HepG2 (cell line): ENCODE measurements around the gene KDM1B. TPM values are rescaled to one million over a fixed set of nuclear protein-coding genes. Genes with fewer than 3 reads are reported as not detected.

Source experiments
- AGO1 ChIP-seq: fragments of 200-400 bp; formaldehyde crosslinking; IDR thresholded peaks from 2 replicates; pipeline ENCODE4 v1.6.1; 2017; ENCODE audit warnings: mild to moderate bottlenecking, low read depth, low read length, moderate library complexity; ENCODE audit not compliant: poor library complexity, severe bottlenecking
- AHDC1 ChIP-seq: sonication (generic); formaldehyde crosslinking; IDR thresholded peaks from 2 replicates; pipeline ENCODE4 v1.5.1; 2020; ENCODE audit warnings: mild to moderate bottlenecking, missing genetic modification reagents, borderline replicate concordance
- MAFK ChIP-seq, 2 experiments: IDR thresholded peaks in 1 of 2; conservative IDR thresholded peaks in 1 of 2; 2 replicates each; pipeline ENCODE4 v1.6.1; 2011; ENCODE audit warnings: improper control_type of control experiment in 2 of 2, low read length in 2 of 2
- NFIB ChIP-seq: sonication (generic); formaldehyde crosslinking; IDR thresholded peaks from 2 replicates; pipeline ENCODE4 v1.9.0; 2021; ENCODE audit warnings: missing genetic modification reagents, mild to moderate bottlenecking, borderline replicate concordance
- NFRKB ChIP-seq: fragments of 450-650 bp; IDR thresholded peaks from 2 replicates; pipeline ENCODE4 v1.6.1; 2017
- RBM39 ChIP-seq: fragments of 200-400 bp; formaldehyde crosslinking; IDR thresholded peaks from one replicate; pipeline ENCODE4 v1.6.1; 2018; ENCODE audit warnings: antibody characterized with exemption, mild to moderate bottlenecking, low read depth, low read length; ENCODE audit not compliant: poor library complexity, severe bottlenecking
- SOX6 ChIP-seq, 2 experiments: fragments of 450-650 bp in 1 of 2; sonication (generic) in 1 of 2; formaldehyde crosslinking in 1 of 2; IDR thresholded peaks; 2 replicates each; pipeline versions ENCODE4 v1.4.0 to v1.6.1; 2017 to 2020; ENCODE audit warnings: antibody characterized with exemption in 1 of 2, mild to moderate bottlenecking in 1 of 2, missing genetic modification reagents in 1 of 2
- SRY ChIP-seq: sonication (generic); formaldehyde crosslinking; IDR thresholded peaks from 2 replicates; pipeline ENCODE4 v1.8.0; 2022; ENCODE audit warnings: mild to moderate bottlenecking, missing genetic modification reagents
- STAT6 ChIP-seq: sonication (generic); formaldehyde crosslinking; IDR thresholded peaks from 2 replicates; pipeline ENCODE4 v1.4.0; 2020; ENCODE audit warnings: missing genetic modification reagents, mild to moderate bottlenecking, borderline replicate concordance
- ZNF513 ChIP-seq: sonication (generic); formaldehyde crosslinking; conservative IDR thresholded peaks from 2 replicates; pipeline ENCODE4 v1.5.0; 2020; ENCODE audit warnings: missing genetic modification reagents
- polyA plus RNA-seq, 8 experiments: library from polyadenylated mRNA; depleted of rRNA in 3 of 8; stranded (reverse) in 7 of 8; unstranded in 1 of 8; fragments of >200 nt; fragmentation: Illumina TruSeq in 4 of 8; extraction: Trizol in 4 of 8; gene quantifications; 2 replicates each; pipeline versions ENCODE4 v1.2.1 to v1.2.3, GENCODE V29; 2011 to 2016; ENCODE audit warnings: low read depth in 4 of 8, missing spikeins in 1 of 8, mixed read lengths in 1 of 8; ENCODE audit not compliant: insufficient read depth in 1 of 8
- total RNA-seq, 5 experiments: library from RNA; depleted of rRNA; stranded (reverse); fragments of >200 nt; fragmentation: Illumina TruSeq; extraction: Trizol; gene quantifications; 2 replicates each; pipeline ENCODE4 v1.2.3, GENCODE V29; 2016; ENCODE audit warnings: low read depth in 1 of 5
- TF ChIP-seq, protein P1 (sequence below): sonication (generic); formaldehyde crosslinking; IDR thresholded peaks from 2 replicates; pipeline ENCODE4 v1.9.0; 2022; ENCODE audit warnings: low read depth, missing genetic modification reagents
- TF ChIP-seq, protein P2 (sequence below): sonication (generic); formaldehyde crosslinking; conservative IDR thresholded peaks from 2 replicates; pipeline ENCODE4 v1.8.0; 2022; ENCODE audit warnings: mild to moderate bottlenecking, moderate library complexity, missing genetic modification reagents

Gene KDM1B
- total and polyA plus RNA-seq, 2 of the 13 experiments (the other 11 are each of a cell fraction or from before 2014, with no cell fraction given) = 9.8 to 13.2 TPM

- 0 out of 2 replicates have a peak, but pooled peaks have one; percentile 83 for TF ChIP-seq STAT6
- no peak for TF ChIP-seq NFIB
- no peak for TF ChIP-seq AGO1
- TF ChIP-seq SRY (CRISPR knock-in tag) = no peak
- TF ChIP-seq, protein P1, sequence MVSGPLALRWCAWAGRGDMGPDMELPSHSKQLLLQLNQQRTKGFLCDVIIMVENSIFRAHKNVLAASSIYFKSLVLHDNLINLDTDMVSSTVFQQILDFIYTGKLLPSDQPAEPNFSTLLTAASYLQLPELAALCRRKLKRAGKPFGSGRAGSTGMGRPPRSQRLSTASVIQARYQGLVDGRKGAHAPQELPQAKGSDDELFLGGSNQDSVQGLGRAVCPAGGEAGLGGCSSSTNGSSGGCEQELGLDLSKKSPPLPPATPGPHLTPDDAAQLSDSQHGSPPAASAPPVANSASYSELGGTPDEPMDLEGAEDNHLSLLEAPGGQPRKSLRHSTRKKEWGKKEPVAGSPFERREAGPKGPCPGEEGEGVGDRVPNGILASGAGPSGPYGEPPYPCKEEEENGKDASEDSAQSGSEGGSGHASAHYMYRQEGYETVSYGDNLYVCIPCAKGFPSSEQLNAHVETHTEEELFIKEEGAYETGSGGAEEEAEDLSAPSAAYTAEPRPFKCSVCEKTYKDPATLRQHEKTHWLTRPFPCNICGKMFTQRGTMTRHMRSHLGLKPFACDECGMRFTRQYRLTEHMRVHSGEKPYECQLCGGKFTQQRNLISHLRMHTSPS (CRISPR knock-in tag) = no peak
- TF ChIP-seq ZNF513 (CRISPR knock-in tag) = no peak
- TF ChIP-seq SOX6 (IDR thresholded peaks at IDR 0.05) = no peak
- peak; percentile 47; the same call in 1 of the 2 replicates for TF ChIP-seq SOX6 (CRISPR knock-in tag; IDR thresholded peaks at IDR 0.05)
- TF ChIP-seq MAFK (conservative IDR thresholded peaks at IDR 0.05 in 1 of 2, IDR thresholded peaks at IDR 0.05 in 1 of 2; ENCODE audit: low read length in 2 of 2) = no peak
- no peak for TF ChIP-seq NFRKB
- TF ChIP-seq, protein P2, sequence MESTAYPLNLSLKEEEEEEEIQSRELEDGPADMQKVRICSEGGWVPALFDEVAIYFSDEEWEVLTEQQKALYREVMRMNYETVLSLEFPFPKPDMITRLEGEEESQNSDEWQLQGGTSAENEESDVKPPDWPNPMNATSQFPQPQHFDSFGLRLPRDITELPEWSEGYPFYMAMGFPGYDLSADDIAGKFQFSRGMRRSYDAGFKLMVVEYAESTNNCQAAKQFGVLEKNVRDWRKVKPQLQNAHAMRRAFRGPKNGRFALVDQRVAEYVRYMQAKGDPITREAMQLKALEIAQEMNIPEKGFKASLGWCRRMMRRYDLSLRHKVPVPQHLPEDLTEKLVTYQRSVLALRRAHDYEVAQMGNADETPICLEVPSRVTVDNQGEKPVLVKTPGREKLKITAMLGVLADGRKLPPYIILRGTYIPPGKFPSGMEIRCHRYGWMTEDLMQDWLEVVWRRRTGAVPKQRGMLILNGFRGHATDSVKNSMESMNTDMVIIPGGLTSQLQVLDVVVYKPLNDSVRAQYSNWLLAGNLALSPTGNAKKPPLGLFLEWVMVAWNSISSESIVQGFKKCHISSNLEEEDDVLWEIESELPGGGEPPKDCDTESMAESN (CRISPR knock-in tag) = no peak; the same call in 1 of the 2 replicates
- peak; percentile 59 for TF ChIP-seq RBM39
- no peak for TF ChIP-seq AHDC1 (CRISPR knock-in tag)
These were observed 721 bp downstream of the KDM1B start (continued) for GRCh38 chr6:18155864-18156421.
